Measurements from ENCODE around the gene TADA2B.

- TF ChIP-seq CTCF (IDR thresholded peaks at IDR 0.05), result no peak
- TF ChIP-seq POLR2A (IDR thresholded peaks at IDR 0.05), result no peak
- no peak for TF ChIP-seq POLR2AphosphoS5 (IDR thresholded peaks at IDR 0.05)
- TF ChIP-seq EP300 (IDR thresholded peaks at IDR 0.05), result no peak
Measured at GRCh38 chr4:7016086-7016485, 27.1 kb upstream of the TADA2B start.

Measured in suprapubic skin (tissue), 4 donors.